ENCODE data around the gene LINC01488. TPM values are rescaled to one million over a fixed set of nuclear protein-coding genes. Genes with fewer than 3 reads are reported as not detected.

The LINC01488 gene
- total RNA-seq, 1 donor from 2014 or later: 1.3 TPM

GRCh38 chr11:69540118-69541000 lies 58.9 kb downstream of the LINC01488 start:
- no peak for DNase-seq (ENCODE audit: low spot score, unreplicated experiment)
- Mint-ChIP-seq H3K27me3 (peaks cover 26% of the 10 kb centered on the region), H3K9me3 (ENCODE audit: low read depth) (no peaks in the 10 kb centered on the region), H3K36me3 (ENCODE audit: insufficient read depth) (no peaks in the 10 kb centered on the region), H3K27ac (no peak overlapping the region), H3K4me3 (ENCODE audit: low read depth) (no peak overlapping the region), H3K4me1 (ENCODE audit: low read depth) (peaks cover 2% of the 10 kb centered on the region)
- no peak for TF ChIP-seq CTCF (IDR thresholded peaks at IDR 0.05; ENCODE audit: unreplicated experiment)

GRCh38 chr11:69541001-69541285 lies 59.5 kb downstream of the LINC01488 start:
- Mint-ChIP-seq H3K4me3 (ENCODE audit: low read depth) (no peak overlapping the region), H3K9me3 (ENCODE audit: low read depth) (no peaks in the 10 kb centered on the region), H3K4me1 (ENCODE audit: low read depth) (peaks cover 2% of the 10 kb centered on the region), H3K27me3 (peaks cover 27% of the 10 kb centered on the region), H3K27ac (no peak overlapping the region), H3K36me3 (ENCODE audit: insufficient read depth) (no peaks in the 10 kb centered on the region)
- TF ChIP-seq CTCF (IDR thresholded peaks at IDR 0.05; ENCODE audit: unreplicated experiment): no peak
- DNase-seq (ENCODE audit: low spot score, unreplicated experiment): no peak

DNA sequence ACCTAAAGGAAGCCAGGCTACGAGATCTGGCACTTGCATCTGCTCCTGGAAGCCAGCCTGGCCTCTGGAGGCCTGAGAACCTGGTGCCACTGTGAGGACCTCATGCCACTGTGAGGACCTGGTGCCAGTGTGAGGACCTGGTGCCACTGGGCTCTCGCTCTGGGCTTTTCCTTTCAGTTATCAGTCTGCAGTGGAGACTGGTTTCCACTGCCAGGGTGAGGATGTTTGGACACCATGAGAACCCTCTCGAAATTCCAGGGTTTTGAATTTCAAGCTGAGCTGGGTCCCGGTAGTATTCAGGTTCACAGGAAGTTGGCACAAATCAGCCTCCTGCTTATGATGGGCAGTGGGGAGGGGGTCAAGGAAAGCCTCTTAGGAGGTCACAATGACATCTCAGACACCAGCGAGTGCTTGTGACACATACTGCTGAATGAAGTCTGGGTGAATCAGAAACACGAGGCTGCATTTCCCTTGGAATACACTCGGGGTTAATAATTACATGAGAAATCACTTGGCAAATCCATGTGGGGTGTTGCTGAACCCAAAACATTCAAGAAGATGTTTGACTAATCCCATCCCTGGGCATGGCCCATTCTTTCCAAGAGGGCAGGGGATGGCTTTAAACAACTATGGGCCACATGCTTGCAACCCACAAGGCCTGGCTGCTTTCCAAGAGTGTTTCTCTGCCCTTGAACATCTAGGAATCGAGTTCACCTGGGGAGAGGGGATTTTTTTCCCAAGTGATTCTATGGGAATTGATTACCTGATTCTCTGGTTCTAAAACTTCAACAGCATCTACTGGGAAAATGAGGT lies 60.2 kb downstream of the LINC01488 start:
- no peaks in the 10 kb centered on the region for H3K36me3 Mint-ChIP-seq (ENCODE audit: insufficient read depth)
- TF ChIP-seq CTCF (IDR thresholded peaks at IDR 0.05; ENCODE audit: unreplicated experiment): no peak
- no peak overlapping the region for H3K4me3 Mint-ChIP-seq (ENCODE audit: low read depth)
- DNase-seq (ENCODE audit: low spot score, unreplicated experiment): no peak
- H3K27ac Mint-ChIP-seq: no peak overlapping the region
- no peaks in the 10 kb centered on the region for H3K9me3 Mint-ChIP-seq (ENCODE audit: low read depth)
- peaks cover 2% of the 10 kb centered on the region for H3K4me1 Mint-ChIP-seq (ENCODE audit: low read depth)
- peaks cover 31% of the 10 kb centered on the region for H3K27me3 Mint-ChIP-seq

DNA sequence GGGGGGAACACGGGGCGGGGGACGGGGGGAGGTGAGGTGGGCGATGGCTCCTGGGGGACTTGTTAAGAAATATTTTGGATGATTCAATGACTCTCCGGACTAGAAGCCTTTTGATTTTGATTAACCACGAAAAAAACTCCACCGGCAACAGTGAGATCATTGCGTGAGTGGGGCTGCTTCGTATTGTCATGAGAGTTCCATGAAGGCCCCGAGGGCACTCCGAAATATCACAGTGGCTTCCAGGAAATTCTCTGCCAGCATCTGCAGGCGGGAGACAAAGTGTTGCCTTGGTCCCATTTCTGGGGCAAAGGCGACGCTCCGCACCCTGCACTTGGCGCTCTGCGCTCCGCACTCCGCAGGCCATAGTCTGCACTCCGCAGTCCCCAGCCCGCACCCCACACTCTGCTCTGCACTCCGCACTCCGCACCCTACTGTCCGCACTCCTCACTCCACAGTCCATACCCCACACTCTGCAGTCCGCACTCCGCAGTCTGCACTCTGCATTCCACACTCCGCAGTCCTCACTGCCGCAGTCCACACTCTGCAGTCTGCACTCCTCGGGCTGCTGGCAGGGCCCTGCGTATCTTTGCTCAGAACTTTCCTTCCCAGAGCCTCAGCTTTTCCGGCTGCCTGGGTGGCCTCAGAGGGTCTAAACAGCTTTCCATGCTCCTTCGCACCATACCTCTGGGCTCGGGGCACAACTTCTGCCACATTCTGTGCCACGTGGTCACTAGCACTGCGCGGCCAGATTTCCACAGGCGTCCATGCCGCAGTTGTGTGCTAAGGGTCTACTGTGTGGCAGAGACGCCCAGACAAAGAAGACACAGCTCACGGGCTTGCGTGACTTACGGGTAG lies 61.1 kb downstream of the LINC01488 start:
- no peaks in the 10 kb centered on the region for H3K36me3 Mint-ChIP-seq (ENCODE audit: insufficient read depth)
- H3K4me1 Mint-ChIP-seq (ENCODE audit: low read depth): peaks cover 2% of the 10 kb centered on the region
- no peak for DNase-seq (ENCODE audit: low spot score, unreplicated experiment)
- no peak overlapping the region for H3K4me3 Mint-ChIP-seq (ENCODE audit: low read depth)
- H3K27me3 Mint-ChIP-seq: peaks cover 27% of the 10 kb centered on the region
- no peak for TF ChIP-seq CTCF (IDR thresholded peaks at IDR 0.05; ENCODE audit: unreplicated experiment)
- no peak overlapping the region for H3K27ac Mint-ChIP-seq
- no peaks in the 10 kb centered on the region for H3K9me3 Mint-ChIP-seq (ENCODE audit: low read depth)

Other genes starting within 250 kb of the LINC01488 start
- 0.14 TPM in 1 of 2 replicates, not detected in the other for gene MYEOV, start 187.5 kb upstream of the LINC01488 start, total RNA-seq
- gene CCND1, start 159.5 kb downstream of the LINC01488 start, total RNA-seq: 409 and 437 TPM in 2 replicates
- 28.5 and 33.4 TPM in 2 replicates for gene LTO1, start 193.7 kb downstream of the LINC01488 start, total RNA-seq
- not detected in 2 replicates for gene FGF19, start 222.4 kb downstream of the LINC01488 start, total RNA-seq

All from progenitor cell of endocrine pancreas (in vitro differentiated cells).